ENCODE results near the gene WDR70. TPM values are rescaled to one million over a fixed set of nuclear protein-coding genes. Genes with fewer than 3 reads are reported as not detected.
"Not testable (repeated sequence)": the region's sequence is repeated elsewhere in the genome, so short reads cannot be mapped to it uniquely, and the experiment has no call there.

The WDR70 gene
- total RNA-seq, 2 donors from 2014 or later: 35.2 to 38.8 TPM

DNA sequence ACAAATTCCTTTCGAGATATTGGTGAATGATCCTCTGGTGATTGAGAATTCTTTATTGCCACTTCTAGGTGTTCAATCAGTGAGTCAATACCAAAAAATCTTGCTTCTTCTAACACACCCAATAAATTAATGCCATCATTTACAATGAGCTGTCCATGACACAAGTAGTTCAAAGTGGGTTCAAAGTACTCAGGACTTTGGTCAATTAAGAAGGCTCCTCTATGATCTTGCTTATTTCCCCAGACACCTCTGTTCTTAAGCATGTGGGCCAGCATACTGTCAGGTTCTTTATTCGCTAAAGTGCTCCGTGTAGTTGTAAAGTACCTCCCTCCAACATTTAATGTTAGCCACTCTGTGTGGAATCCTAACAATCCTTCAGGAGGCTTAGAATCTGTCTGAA lies 127.1 kb downstream of the WDR70 start:
- H3K4me1 Mint-ChIP-seq: no peaks in the 10 kb centered on the region
- H3K9me3 ChIP-seq (ENCODE audit: control insufficient read depth, low read length, poor library complexity, severe bottlenecking): no peaks in the 10 kb centered on the region
- H3K36me3 Mint-ChIP-seq (ENCODE audit: low read depth): peaks cover 13% of the 10 kb centered on the region
- no peak for DNase-seq
- H3K27ac Mint-ChIP-seq: no peak overlapping the region
- H3K27me3 Mint-ChIP-seq: no peaks in the 10 kb centered on the region
- no peak for ATAC-seq
- H3K4me3 Mint-ChIP-seq: no peak overlapping the region

DNA sequence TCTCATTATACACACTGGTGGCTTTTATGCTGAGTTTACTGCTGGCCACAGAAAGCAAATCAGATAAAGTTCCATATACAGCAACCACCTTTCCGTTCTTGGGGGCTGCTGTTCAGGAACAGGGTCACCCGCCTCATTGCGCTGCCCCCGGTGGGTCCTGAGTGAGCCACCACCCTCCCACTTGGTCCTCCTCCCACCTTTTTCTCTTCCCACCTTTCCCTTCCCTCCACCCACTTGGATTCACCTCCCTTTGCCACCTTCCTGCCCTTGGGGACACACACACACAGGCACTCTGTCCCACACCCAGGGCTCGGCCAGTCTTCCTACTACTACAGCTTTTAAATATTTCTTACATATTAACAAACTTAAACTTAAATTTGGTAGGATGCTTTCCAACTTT lies 127.6 kb downstream of the WDR70 start:
- H3K4me1 Mint-ChIP-seq: no peaks in the 10 kb centered on the region
- ATAC-seq: no peak
- no peak overlapping the region for H3K4me3 Mint-ChIP-seq
- H3K27me3 Mint-ChIP-seq: no peaks in the 10 kb centered on the region
- no peak for DNase-seq
- no peak overlapping the region for H3K27ac Mint-ChIP-seq
- H3K36me3 Mint-ChIP-seq (ENCODE audit: low read depth): peaks cover 13% of the 10 kb centered on the region
- no peaks in the 10 kb centered on the region for H3K9me3 ChIP-seq (ENCODE audit: control insufficient read depth, low read length, poor library complexity, severe bottlenecking)

DNA sequence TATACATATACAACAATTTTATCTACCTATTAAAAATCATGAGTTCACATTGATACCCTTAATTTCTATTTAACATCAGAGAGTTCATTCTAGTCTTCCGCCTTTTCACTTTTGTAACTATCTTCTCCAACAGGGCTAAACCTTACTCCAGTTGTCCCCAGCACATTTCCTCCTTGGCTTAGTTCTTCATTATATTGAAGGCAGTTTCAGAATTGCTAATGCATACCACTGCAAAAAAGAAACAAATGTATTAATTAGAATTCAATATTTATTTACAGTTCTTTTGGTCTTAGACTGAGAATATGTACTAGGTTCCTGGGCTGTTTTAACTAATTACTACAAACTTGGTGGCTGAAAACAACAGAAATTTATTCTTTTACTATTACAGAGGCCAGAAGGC lies 132.5 kb downstream of the WDR70 start:
- no peak overlapping the region for H3K27ac Mint-ChIP-seq
- no peak for DNase-seq
- no peak for ATAC-seq
- H3K4me3 Mint-ChIP-seq: no peak overlapping the region
- H3K27me3 Mint-ChIP-seq: no peaks in the 10 kb centered on the region
- H3K9me3 ChIP-seq (ENCODE audit: control insufficient read depth, low read length, poor library complexity, severe bottlenecking): no peaks in the 10 kb centered on the region
- peaks cover 4% of the 10 kb centered on the region for H3K4me1 Mint-ChIP-seq
- H3K36me3 Mint-ChIP-seq (ENCODE audit: low read depth): peaks cover 10% of the 10 kb centered on the region

DNA sequence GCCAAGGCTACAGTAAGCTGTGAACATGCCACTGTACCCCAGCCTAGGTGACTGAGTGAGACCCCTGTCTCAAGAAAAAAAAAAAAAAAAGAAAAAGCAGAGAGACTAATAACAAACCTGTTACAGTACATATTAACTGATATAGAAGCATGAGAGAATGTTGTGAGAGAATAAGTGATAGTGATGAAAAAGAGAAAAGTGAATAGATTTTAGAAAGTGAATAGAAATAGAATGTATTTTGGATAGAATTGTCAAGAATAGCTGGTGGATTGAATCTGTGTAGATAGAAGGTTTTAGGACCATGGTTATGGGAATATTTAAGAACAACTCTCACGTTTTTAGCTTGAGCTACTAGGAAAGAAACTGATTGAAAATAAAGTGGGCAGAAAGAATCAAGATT lies 135.8 kb downstream of the WDR70 start:
- Mint-ChIP-seq H3K27me3 (no peaks in the 10 kb centered on the region), H3K4me1 (peaks cover 4% of the 10 kb centered on the region), H3K36me3 (ENCODE audit: low read depth) (peaks cover 8% of the 10 kb centered on the region), H3K27ac (peak overlapping the region; percentile 19), H3K4me3 (no peak overlapping the region)
- ATAC-seq (no peak), DNase-seq (no peak)
- H3K9me3 ChIP-seq (ENCODE audit: control insufficient read depth, low read length, poor library complexity, severe bottlenecking): no peaks in the 10 kb centered on the region

DNA sequence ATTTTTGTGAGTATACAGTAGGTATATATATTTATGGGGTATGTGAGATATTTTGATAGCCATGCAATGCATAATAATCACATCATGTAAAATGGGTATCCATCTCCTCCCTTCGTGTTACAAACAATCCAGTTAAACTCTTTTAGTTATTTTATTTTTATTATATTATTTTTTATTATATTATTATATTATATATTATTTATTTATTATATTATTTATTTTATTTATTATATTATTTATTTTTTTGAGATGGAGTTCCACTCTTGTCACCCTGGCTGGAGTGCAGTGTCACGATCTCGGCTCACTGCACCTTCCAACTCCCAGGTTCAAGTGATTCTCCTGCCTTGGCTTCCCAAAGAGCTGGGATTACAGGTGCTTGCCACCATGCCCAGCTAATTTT lies 138.6 kb downstream of the WDR70 start:
- Mint-ChIP-seq H3K27ac (no peak overlapping the region), H3K36me3 (ENCODE audit: low read depth) (peaks cover 6% of the 10 kb centered on the region), H3K4me1 (peaks cover 4% of the 10 kb centered on the region), H3K27me3 (no peaks in the 10 kb centered on the region), H3K4me3 (no peak overlapping the region)
- DNase-seq: no peak
- H3K9me3 ChIP-seq (ENCODE audit: control insufficient read depth, low read length, poor library complexity, severe bottlenecking): no peaks in the 10 kb centered on the region
- no peak for ATAC-seq

DNA sequence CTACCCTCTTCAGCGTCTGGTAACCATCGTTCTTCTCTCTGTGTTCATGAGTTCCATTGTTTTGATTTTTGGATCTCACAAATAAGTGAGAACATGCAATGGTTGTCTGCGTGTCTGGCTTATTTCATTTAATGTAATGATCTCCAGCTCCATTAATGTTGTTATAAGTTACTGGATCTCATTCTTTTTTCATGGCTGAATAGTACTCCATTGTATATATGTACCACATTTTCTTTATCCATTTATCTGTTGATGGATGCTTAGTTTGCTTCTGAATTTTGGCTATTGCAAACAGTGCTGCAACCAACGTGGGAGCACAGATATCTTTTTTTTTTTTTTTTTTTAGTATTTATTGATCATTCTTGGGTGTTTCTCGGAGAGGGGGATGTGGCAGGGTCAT lies 139.2 kb downstream of the WDR70 start:
- not testable (repeated sequence) for H3K4me1 Mint-ChIP-seq; H3K27me3 Mint-ChIP-seq; H3K9me3 ChIP-seq (ENCODE audit: control insufficient read depth, low read length, poor library complexity, severe bottlenecking); DNase-seq; H3K27ac Mint-ChIP-seq; H3K36me3 Mint-ChIP-seq (ENCODE audit: low read depth); ATAC-seq; H3K4me3 Mint-ChIP-seq

DNA sequence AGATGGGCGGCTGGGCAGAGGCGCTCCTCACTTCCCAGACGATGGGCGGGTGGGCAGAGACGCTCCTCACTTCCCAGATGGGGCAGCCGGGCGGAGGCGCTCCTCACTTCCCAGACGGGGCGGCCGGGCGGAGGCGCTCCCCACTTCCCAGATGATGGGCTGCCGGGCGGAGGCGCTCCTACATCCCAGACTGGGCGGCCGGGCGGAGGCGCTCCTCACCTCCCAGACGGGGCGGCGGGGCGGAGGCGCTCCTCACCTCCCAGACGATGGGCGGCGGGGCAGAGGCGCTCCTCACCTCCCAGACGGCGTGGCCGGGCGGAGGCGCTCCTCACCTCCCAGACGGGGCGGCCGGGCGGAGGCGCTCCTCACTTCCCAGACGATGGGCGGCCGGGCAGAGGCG lies 140.2 kb downstream of the WDR70 start:
- no peaks in the 10 kb centered on the region for H3K9me3 ChIP-seq (ENCODE audit: control insufficient read depth, low read length, poor library complexity, severe bottlenecking)
- H3K27ac Mint-ChIP-seq: no peak overlapping the region
- H3K4me1 Mint-ChIP-seq: peaks cover 2% of the 10 kb centered on the region
- ATAC-seq: no peak
- no peaks in the 10 kb centered on the region for H3K27me3 Mint-ChIP-seq
- no peak overlapping the region for H3K4me3 Mint-ChIP-seq
- H3K36me3 Mint-ChIP-seq (ENCODE audit: low read depth): peaks cover 4% of the 10 kb centered on the region
- DNase-seq: no peak

DNA sequence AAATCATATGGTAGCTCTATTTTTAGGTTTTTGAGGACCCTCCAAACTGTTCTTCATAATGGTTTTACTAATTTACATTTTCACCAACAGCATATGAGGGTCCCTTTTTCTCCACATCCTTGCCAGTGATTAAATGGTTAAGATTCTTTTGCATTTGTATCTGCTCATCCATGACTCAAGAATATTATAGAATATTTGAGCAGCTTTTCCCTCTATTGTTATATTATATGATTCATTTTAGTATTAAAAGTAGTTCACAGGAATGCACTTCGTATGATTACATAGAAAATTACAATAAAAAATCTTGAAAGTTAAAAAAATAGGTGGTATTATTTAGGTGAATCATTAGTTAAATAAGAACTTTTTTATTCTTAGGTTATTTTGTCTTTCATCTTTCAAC lies 140.7 kb downstream of the WDR70 start:
- H3K4me1 Mint-ChIP-seq: no peaks in the 10 kb centered on the region
- H3K27ac Mint-ChIP-seq: no peak overlapping the region

DNA sequence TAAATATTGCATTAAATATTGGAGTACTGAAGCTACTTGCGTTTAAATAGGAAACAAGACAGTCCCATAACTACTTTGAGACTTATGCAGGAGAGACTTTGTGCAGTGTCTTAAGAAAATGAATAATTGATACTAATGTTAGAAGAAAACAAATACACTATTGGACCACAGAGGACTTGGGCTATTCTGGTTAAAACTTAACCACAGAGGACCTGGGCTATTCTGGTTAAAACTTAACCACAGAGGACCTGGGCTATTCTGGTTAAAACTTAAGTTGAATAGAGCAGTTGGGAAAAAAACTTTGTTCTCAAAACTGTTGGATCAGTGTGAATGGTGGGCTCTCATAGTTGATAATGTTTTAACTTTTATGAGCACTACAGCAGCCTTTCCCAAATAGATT lies 141.7 kb downstream of the WDR70 start:
- DNase-seq (no peak), ATAC-seq (no peak)
- H3K9me3 ChIP-seq (ENCODE audit: control insufficient read depth, low read length, poor library complexity, severe bottlenecking): no peaks in the 10 kb centered on the region
- Mint-ChIP-seq H3K27me3 (no peaks in the 10 kb centered on the region), H3K27ac (no peak overlapping the region), H3K36me3 (ENCODE audit: low read depth) (no peaks in the 10 kb centered on the region), H3K4me1 (no peaks in the 10 kb centered on the region), H3K4me3 (no peak overlapping the region)

More for the DNA sequence above, 140.7 kb downstream of the WDR70 start:
- no peaks in the 10 kb centered on the region for H3K9me3 ChIP-seq (ENCODE audit: control insufficient read depth, low read length, poor library complexity, severe bottlenecking)
- no peak overlapping the region for H3K4me3 Mint-ChIP-seq
- DNase-seq (no peak), ATAC-seq (no peak)
- peaks cover 4% of the 10 kb centered on the region for H3K36me3 Mint-ChIP-seq (ENCODE audit: low read depth)
- H3K27me3 Mint-ChIP-seq: no peaks in the 10 kb centered on the region

DNA sequence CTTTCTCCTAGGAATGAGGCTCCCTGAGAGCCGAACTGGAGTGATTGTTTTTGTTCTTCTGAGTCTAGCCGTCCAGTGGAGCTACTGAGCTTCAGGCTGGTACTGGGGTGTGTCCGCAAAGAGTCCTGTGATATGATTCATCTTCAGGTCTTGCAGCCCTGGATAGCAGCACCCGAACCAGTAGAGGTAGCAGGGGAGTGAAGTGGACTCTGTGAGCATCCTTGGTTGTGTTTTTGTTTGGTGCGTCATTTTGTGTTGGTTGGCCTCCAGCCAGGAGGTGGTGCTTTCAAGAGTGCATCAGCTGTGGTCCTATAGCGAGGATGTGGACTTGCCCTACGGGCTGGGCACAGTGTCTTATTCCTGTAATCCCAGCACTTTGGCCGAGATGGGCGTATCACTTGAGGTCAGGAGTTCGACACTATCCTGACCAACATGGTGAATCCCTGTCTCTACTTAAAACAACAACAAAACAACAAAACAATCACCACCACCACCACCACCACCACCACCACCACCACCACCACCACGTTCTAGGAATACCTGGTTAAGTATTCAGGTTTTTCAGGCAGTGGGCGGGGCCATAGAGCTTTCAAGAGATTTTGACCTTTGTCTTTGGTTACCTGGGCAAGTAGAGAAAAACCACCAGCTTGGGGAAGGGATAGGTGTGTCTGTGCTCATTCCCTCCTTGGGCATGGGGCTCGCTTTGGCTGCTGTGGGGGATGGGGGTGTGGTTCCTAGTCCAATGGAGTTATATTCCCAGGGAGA lies 154.0 kb downstream of the WDR70 start:
- H3K27me3 Mint-ChIP-seq: no peaks in the 10 kb centered on the region
- H3K36me3 Mint-ChIP-seq (ENCODE audit: low read depth): peaks cover 11% of the 10 kb centered on the region
- no peaks in the 10 kb centered on the region for H3K9me3 ChIP-seq (ENCODE audit: control insufficient read depth, low read length, poor library complexity, severe bottlenecking)
- H3K27ac Mint-ChIP-seq: no peak overlapping the region
- H3K4me3 Mint-ChIP-seq: no peak overlapping the region
- H3K4me1 Mint-ChIP-seq: no peaks in the 10 kb centered on the region
- no peak for DNase-seq
- ATAC-seq: no peak

DNA sequence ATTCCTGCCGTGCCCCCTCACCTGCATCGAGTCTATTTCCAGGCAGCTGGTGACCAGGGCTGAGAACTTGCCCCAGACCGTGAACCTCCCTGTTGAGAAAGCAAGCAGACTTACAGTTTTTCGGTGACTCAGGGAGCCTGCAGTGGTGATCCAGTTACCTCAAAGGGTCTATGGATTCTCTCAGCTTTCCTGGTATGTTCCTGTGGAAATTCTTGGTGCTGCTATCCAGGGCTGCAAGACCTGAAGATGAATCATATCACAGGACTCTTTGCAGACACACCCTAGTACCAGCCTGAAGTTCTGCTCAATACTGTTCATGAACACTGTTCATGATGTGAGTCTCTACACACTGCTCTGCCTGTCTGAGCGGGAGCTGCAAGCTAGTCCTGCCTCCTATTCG lies 154.7 kb downstream of the WDR70 start:
- Mint-ChIP-seq H3K4me1 (no peaks in the 10 kb centered on the region), H3K36me3 (ENCODE audit: low read depth) (peaks cover 11% of the 10 kb centered on the region), H3K27me3 (no peaks in the 10 kb centered on the region), H3K4me3 (no peak overlapping the region), H3K27ac (no peak overlapping the region)
- no peaks in the 10 kb centered on the region for H3K9me3 ChIP-seq (ENCODE audit: control insufficient read depth, low read length, poor library complexity, severe bottlenecking)
- DNase-seq: no peak
- ATAC-seq: no peak

DNA sequence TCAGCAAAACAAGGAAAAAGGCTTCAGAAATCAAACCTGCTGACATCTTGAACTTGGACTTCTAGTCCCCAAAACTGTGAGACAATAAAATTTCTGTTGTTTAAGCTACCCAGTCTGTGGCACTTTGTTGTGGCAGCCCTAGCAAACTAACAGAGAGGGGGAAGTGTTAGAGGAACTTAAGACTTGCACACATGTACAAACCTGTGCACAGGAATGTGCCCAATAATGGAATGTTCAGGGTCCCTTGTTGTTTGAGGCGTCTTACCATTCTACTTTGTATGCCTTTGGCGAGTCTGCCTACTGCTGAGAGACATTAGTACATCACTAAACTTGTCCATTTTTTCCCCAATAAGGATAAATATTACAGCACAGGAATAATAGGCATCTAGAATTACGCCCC lies 160.3 kb downstream of the WDR70 start:
- Mint-ChIP-seq H3K27ac (no peak overlapping the region), H3K27me3 (no peaks in the 10 kb centered on the region), H3K4me1 (peaks cover 6% of the 10 kb centered on the region), H3K4me3 (no peak overlapping the region), H3K36me3 (ENCODE audit: low read depth) (peaks cover 8% of the 10 kb centered on the region)
- DNase-seq: no peak
- ATAC-seq: no peak
- no peaks in the 10 kb centered on the region for H3K9me3 ChIP-seq (ENCODE audit: control insufficient read depth, low read length, poor library complexity, severe bottlenecking)

DNA sequence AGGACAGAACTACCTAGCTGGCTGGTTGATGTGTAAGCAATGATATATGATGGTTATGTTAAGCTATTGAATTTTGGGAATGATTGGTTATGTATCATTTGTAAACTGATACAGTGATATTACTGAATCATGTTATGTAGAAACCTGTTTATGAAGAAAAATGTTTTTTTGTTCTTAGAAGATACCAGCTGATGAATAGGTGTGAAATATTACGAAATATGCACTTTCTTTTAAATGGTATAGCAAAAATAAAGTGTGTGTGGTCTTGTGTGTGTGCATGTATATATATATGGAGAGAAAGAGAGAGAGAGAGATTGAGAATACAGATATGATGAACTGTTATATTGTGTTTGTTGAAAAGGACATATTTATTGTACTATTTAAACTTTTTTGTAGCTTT lies 164.1 kb downstream of the WDR70 start:
- no peak for DNase-seq
- no peaks in the 10 kb centered on the region for H3K27me3 Mint-ChIP-seq
- no peak overlapping the region for H3K4me3 Mint-ChIP-seq
- H3K36me3 Mint-ChIP-seq (ENCODE audit: low read depth): peaks cover 4% of the 10 kb centered on the region
- no peaks in the 10 kb centered on the region for H3K9me3 ChIP-seq (ENCODE audit: control insufficient read depth, low read length, poor library complexity, severe bottlenecking)
- ATAC-seq: no peak
- H3K27ac Mint-ChIP-seq: no peak overlapping the region
- H3K4me1 Mint-ChIP-seq: peaks cover 6% of the 10 kb centered on the region

DNA sequence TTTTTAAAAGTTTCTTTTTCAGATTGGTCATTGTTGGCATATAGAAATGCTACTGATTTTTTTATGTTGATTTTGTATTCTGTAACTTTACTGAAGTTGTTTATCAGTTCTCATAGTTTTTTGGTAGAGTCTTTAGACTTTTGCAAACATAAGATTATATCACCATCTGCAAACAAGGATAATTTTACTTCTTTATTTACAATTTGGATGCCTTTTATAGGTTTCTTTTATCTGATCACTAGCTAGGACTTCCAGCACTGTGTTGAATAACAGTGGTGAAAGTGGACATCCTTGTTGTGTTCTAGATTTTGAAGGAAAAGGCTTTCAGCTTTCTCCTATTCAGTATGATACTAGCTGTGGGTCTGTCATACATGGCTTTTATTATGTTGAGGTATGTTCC lies 170.3 kb downstream of the WDR70 start:
- Mint-ChIP-seq H3K36me3 (ENCODE audit: low read depth) (peaks cover 2% of the 10 kb centered on the region), H3K27ac (no peak overlapping the region), H3K4me1 (peaks cover 10% of the 10 kb centered on the region), H3K4me3 (no peak overlapping the region), H3K27me3 (no peaks in the 10 kb centered on the region)
- ATAC-seq: no peak
- H3K9me3 ChIP-seq (ENCODE audit: control insufficient read depth, low read length, poor library complexity, severe bottlenecking): no peaks in the 10 kb centered on the region
- DNase-seq: no peak

All from T-helper 17 cell (primary cell).